Superior temporal gyrus (tissue), 1 donor: Measurements from ENCODE around the gene KCNJ14.

Experiments
- DNase-seq: peaks from one replicate; pipeline ENCODE4 v3.0.0-alpha.2; 2016; ENCODE audit errors: extremely low spot score

The KCNJ14 gene

DNA sequence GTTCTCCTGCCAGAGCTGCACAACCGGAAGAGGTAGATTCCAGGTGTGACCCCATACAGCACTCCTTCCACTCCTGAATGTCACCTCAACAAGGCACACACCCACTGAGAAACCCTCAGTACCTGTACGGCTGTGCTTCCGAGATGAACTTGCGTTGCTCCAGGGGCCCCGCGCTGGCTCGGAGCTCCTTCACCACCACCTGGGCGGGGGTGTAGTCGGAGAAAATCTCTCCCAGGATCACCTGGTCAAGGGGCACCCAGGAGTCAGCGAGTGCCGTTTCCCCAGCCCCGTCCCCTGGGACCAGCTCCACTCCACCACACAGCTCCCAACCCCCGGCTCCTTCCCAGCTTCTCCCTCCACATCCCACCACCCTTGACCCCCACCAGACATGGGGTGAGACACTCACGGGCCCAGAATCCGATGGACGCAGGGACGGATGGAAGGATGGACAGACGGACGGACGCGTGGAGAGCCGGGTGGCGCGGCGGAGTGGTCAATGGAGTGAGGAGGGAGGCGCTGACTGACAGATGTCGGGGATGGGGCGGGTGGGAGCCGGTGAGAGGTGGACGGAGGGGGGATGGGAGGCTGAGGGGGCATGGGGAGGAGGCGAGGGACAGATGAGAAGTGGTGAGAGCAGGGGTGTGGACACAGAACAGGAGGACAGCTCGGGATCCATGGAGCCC is 53.5 kb downstream of the KCNJ14 start:
- no peak for DNase-seq

DNA sequence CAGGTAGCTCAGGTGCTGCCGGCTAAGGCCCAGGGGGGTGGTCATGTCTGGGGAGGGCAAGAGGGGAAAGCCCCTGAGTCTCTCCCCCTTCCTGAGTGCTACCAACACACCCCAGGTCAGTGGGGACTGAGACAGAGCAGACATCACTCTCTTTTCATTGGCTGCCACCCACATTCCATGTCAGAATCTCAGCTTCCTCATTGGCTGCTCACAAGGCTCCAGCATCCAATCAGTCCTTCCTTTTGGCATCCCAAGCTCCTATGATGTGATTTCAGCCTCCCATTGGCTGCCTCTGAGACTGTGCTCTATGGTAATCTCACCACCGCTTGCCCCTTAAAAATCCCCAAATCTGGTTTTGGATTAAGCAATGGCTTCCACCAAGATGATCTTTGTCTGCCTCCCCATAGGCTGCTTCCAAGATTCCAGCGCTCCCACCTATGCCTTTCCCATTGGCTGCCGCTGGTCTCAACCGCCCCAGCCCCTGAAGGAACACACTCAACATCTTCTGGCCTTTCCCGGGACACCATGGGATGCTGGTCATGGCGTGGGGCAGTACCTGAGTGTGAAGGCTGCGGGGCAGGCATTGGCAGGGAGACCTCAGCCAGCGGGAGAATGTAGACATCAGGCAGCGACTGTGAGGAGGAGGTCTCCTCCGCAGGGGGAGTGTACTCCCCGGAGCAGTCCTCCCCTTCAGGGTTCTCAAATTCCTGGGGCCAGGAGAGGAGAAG is 54.3 kb downstream of the KCNJ14 start:
- peak; percentile 75 for DNase-seq

GRCh38 chr19:48510421-48511268 is 55.3 kb downstream of the KCNJ14 start:
- DNase-seq, result peak; percentile 92

- no peak for DNase-seq
These were observed 56.0 kb downstream of the KCNJ14 start for GRCh38 chr19:48511321-48511731.

GRCh38 chr19:48511800-48512503 is 56.6 kb downstream of the KCNJ14 start, which contains the start of gene LMTK3:
Gene LMTK3 (minus strand): TSS chr19:48511835. CDS start chr19:48511576, 259 bp downstream.
- peak; percentile 94 for DNase-seq

DNA sequence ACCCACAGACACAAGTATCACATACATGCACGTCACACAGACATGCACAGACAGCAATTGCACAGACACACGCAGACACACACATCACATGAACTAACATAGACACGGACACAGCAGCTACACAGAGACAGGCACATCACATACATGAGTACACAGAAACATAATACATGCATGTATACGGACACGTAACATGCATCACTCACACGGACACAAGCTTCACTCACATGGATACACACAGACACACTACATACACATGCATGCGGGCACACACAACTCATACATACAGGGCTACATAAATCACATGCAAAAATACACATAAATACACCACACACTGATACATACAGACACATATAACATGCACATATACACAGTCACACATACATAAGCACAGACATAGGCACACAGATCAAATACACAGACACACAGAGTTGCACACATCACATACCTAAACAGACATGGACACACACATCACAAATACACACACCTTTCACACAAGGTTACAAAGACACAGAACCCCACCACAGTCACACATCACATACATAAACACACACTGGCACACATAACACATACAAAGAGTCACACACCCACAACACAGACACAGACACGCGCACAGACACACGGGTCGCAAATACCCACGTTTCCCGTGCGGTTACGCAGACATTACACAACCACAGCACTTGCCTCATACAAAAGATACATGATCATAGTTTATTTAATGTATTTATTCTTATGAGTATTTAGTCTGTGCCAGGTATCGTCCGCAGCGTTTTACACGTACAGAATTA is 57.3 kb downstream of the KCNJ14 start:
- no peak for DNase-seq

DNA sequence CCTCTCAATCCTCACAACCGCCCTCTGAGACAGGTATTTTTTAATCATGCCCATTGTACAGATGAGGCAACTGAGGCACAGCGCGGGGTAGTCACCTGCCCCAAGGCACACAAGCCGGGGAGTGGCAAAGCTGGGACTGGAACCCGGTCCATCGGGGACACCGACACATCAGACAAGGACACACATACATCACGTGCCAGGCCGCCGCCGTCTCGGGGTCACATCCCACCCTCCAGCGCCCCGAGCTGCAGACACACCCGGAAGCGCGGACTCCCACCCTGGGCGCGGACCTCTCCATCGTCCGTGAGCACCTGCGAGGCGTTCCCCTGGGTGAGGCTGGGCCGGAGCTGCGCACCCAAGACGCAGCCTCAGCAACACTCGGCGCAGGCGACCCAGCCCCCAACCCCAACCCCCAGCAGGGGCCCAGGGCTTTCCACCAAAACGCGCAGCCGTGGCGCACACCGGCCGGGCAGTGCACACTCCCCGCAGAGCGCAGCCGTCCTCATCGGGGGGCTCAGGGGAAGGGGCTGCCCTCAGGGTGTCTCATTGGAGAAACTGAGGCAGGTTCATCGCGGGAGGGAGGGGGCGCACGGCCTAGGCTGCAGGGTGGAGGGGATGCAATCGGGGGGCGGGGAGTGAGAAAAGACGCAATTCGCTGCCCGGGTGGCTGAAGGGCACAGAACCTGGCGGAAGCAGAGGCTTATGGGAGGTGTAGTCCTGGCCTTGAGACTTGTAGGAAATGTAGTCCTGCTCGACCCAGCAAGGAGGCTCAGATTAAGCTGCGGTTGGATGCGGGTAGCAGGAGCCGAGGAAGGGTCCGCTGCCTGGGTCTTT is 58.1 kb downstream of the KCNJ14 start:
- peak; percentile 93 for DNase-seq

DNA sequence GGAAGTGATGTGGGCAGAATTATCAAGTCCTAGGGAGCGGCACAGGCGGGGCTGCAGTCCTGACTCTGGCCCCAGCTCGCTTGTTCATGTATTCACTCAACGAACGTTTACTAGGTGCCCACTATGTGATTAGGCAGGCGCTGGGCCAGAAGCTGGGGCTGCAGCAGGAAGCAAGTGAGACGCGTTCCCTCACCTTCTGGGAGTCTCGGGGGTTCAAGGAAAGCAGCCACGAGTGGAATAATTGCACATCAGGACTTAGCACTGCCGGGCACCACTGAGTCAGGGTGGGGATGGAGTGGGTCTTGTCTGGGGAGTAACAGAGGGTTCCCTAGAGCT is 58.7 kb downstream of the KCNJ14 start:
- no peak for DNase-seq

- DNase-seq, result no peak
These were observed 61.2 kb downstream of the KCNJ14 start for GRCh38 chr19:48516536-48516935.
